Sigmoid colon (tissue), 7 donors: ENCODE results near the gene NRXN2. TPM values are rescaled to one million over a fixed set of nuclear protein-coding genes. Genes with fewer than 3 reads are reported as not detected.

ENCODE experiments used
- DNase-seq: peaks from one replicate; pipeline ENCODE4 v3.0.0-alpha.2; 2019
- H3K27ac ChIP-seq, 4 donors: fragments of 200-600 bp; sonication (generic); one replicate each; pipeline ENCODE4 v1.5.1; 2016 to 2019; ENCODE audit warnings: mild to moderate bottlenecking in 1 of 4
- H3K27me3 ChIP-seq, 3 donors: fragments of 200-600 bp; sonication (generic); one replicate each; pipeline ENCODE4 v1.5.1; 2019; ENCODE audit warnings: mild to moderate bottlenecking in 1 of 3
- H3K36me3 ChIP-seq, 4 donors: fragments of 200-600 bp; sonication (generic); one replicate each; pipeline ENCODE4 v1.5.1; 2016 to 2019
- H3K4me1 ChIP-seq, 4 donors: fragments of 200-600 bp; sonication (generic); one replicate each; pipeline ENCODE4 v1.5.1; 2017 to 2019
- H3K4me3 ChIP-seq, 4 donors: fragments of 200-600 bp; sonication (generic); one replicate each; pipeline ENCODE4 v1.5.1; 2017 to 2019; ENCODE audit warnings: mild to moderate bottlenecking in 2 of 4, moderate library complexity in 1 of 4
- H3K9me3 ChIP-seq, 4 donors: fragments of 200-600 bp in 3 of 4; sonication (generic) in 3 of 4; one replicate each; pipeline versions ENCODE4 v1.5.1 to v1.6.1; 2013 to 2019
- EP300 ChIP-seq, 4 donors: sonication (generic); formaldehyde crosslinking; IDR thresholded peaks; one replicate each; pipeline ENCODE4 v1.6.1; 2017; ENCODE audit warnings: antibody characterized with exemption in 4 of 4
- POLR2A ChIP-seq, 2 donors: fragments of 450-650 bp; IDR thresholded peaks; one replicate each; pipeline ENCODE4 v1.6.1; 2016; ENCODE audit warnings: antibody characterized with exemption in 2 of 2, mild to moderate bottlenecking in 2 of 2, moderate library complexity in 2 of 2
- POLR2AphosphoS5 ChIP-seq, 4 donors: sonication (generic); formaldehyde crosslinking; IDR thresholded peaks; one replicate each; pipeline ENCODE4 v1.6.1; 2017; ENCODE audit warnings: antibody characterized with exemption in 4 of 4
- WGBS, 2 donors: extraction: QIAGEN DNeasy Blood & Tissue Kit; methylation state at CpG; one replicate each; pipeline ENCODE4 v1.1.7; 2013; 5-methylcytosine and 5-hydroxymethylcytosine counted together
- intact Hi-C: fragments of 100-400 bp; cut with DNase I; formaldehyde crosslinking; loops from one replicate; pipeline ENCODE4 v1.15.1; 2023
- polyA plus RNA-seq, 3 donors: library from polyadenylated mRNA; stranded (reverse); fragments of 200-250 nt; gene quantifications; one replicate each; pipeline ENCODE4 v1.2.3, GENCODE V29; 2013
- total RNA-seq, 4 donors: library from RNA; depleted of rRNA; stranded (reverse); fragments of >200 nt; gene quantifications; one replicate each; pipeline ENCODE4 v1.1.0, GENCODE V29; 2016
- TF ChIP-seq, protein P1 (sequence below), 4 experiments: fragments of 450-650 bp in 3 of 4; fragments of 200-600 bp in 1 of 4; IDR thresholded peaks; one replicate each; pipeline ENCODE4 v1.5.1; 2016 to 2019; ENCODE audit warnings: antibody characterized with exemption in 4 of 4, mild to moderate bottlenecking in 3 of 4, moderate library complexity in 2 of 4
- donor health status: healthy with polysubstance abuse.
- donor health status: Bipolar disorder and iron deficiency.
- donor health status: healthy.

The NRXN2 gene
- total and polyA plus RNA-seq, 7 donors: 0.23 to 20.5 (median 6.8) TPM

GRCh38 chr11:64752175-64752970, 29.4 kb upstream of the NRXN2 start:
- no peaks in the 10 kb centered on the region for H3K9me3 ChIP-seq
- TF ChIP-seq EP300 (IDR thresholded peaks at IDR 0.05): no peak
- no peak for TF ChIP-seq POLR2AphosphoS5 (IDR thresholded peaks at IDR 0.05)
- TF ChIP-seq POLR2A (IDR thresholded peaks at IDR 0.05): no peak
- TF ChIP-seq, protein P1, sequence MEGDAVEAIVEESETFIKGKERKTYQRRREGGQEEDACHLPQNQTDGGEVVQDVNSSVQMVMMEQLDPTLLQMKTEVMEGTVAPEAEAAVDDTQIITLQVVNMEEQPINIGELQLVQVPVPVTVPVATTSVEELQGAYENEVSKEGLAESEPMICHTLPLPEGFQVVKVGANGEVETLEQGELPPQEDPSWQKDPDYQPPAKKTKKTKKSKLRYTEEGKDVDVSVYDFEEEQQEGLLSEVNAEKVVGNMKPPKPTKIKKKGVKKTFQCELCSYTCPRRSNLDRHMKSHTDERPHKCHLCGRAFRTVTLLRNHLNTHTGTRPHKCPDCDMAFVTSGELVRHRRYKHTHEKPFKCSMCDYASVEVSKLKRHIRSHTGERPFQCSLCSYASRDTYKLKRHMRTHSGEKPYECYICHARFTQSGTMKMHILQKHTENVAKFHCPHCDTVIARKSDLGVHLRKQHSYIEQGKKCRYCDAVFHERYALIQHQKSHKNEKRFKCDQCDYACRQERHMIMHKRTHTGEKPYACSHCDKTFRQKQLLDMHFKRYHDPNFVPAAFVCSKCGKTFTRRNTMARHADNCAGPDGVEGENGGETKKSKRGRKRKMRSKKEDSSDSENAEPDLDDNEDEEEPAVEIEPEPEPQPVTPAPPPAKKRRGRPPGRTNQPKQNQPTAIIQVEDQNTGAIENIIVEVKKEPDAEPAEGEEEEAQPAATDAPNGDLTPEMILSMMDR (IDR thresholded peaks at IDR 0.05): no peak
- 87 to 91% methylated on average over 14 of the region's 14 CpGs for WGBS, 2 donors
- intact Hi-C loops: no loop called here
- no peaks in the 10 kb centered on the region for H3K4me1 ChIP-seq
- no peaks in the 10 kb centered on the region for H3K27me3 ChIP-seq
- no peak overlapping the region for H3K4me3 ChIP-seq
- DNase-seq: peak; percentile 53
- H3K36me3 ChIP-seq: peaks cover 0 to 47% (median 16%) of the 10 kb centered on the region in 4 donors
- H3K27ac ChIP-seq: peak overlapping the region in 1 of 4 donors; percentile 20

DNA sequence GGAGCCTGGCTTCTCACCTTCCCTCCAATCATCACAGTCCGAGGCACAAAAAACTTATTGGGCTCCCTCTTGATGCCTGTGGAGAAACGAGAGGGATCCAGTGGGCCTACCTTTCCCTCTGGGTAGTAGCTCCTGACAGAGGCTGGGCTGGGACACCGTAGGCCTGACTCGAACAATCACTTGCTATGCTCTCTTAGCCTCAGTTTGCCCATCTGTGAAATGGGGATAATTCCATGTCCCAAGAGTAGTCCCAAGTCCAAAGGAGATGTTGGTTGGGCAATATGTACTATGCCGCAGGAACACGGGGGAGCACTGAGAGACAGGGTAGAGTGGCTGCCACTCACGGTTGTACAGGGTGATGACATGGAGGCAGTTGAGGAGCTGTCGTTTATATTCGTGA, 28.6 kb upstream of the NRXN2 start:
- no peaks in the 10 kb centered on the region for H3K9me3 ChIP-seq
- no peak overlapping the region for H3K4me3 ChIP-seq
- TF ChIP-seq EP300 (IDR thresholded peaks at IDR 0.05) (no peak), POLR2AphosphoS5 (IDR thresholded peaks at IDR 0.05) (no peak), POLR2A (IDR thresholded peaks at IDR 0.05) (no peak)
- TF ChIP-seq, protein P1 (IDR thresholded peaks at IDR 0.05): no peak
- no peaks in the 10 kb centered on the region for H3K4me1 ChIP-seq
- H3K27ac ChIP-seq: no peak overlapping the region
- intact Hi-C loops: no loop called here
- peaks cover 0 to 47% (median 16%) of the 10 kb centered on the region in 4 donors for H3K36me3 ChIP-seq
- 95% methylated on average over 9 of the region's 9 CpGs for WGBS, 2 donors
- peak; percentile 48 for DNase-seq
- no peaks in the 10 kb centered on the region for H3K27me3 ChIP-seq

DNA sequence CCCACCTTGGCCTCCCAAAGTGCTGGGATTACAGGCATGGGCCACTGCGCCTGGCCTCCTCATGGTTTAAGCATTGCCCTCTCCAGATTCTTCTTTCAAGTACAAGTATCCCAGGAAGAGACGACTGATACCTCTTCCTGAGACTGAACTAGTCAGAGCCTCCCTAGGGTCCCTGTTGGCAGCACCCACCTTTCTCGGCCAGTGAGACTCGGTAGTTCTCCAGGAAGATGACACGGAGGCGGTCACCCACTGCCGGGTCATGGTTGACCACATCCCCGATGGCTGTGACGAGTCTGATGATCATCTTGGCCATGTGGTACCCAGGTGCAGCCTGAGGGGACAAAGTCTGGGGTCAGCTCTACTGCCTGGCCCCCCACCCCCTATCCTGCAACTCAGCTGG, 28.1 kb upstream of the NRXN2 start:
- intact Hi-C loops: no loop called here
- peaks cover 0 to 3% (median 1%) of the 10 kb centered on the region in 4 donors for H3K4me1 ChIP-seq
- TF ChIP-seq POLR2AphosphoS5 (IDR thresholded peaks at IDR 0.05): no peak
- no peak for TF ChIP-seq POLR2A (IDR thresholded peaks at IDR 0.05)
- TF ChIP-seq, protein P1 (IDR thresholded peaks at IDR 0.05): no peak
- TF ChIP-seq EP300 (IDR thresholded peaks at IDR 0.05): no peak
- no peaks in the 10 kb centered on the region for H3K27me3 ChIP-seq
- H3K36me3 ChIP-seq: peaks cover 0 to 47% (median 16%) of the 10 kb centered on the region in 4 donors
- peak; percentile 39 for DNase-seq
- no peaks in the 10 kb centered on the region for H3K9me3 ChIP-seq
- 94% methylated on average over 9 of the region's 9 CpGs for WGBS, 2 donors
- H3K4me3 ChIP-seq: no peak overlapping the region
- H3K27ac ChIP-seq: no peak overlapping the region

DNA sequence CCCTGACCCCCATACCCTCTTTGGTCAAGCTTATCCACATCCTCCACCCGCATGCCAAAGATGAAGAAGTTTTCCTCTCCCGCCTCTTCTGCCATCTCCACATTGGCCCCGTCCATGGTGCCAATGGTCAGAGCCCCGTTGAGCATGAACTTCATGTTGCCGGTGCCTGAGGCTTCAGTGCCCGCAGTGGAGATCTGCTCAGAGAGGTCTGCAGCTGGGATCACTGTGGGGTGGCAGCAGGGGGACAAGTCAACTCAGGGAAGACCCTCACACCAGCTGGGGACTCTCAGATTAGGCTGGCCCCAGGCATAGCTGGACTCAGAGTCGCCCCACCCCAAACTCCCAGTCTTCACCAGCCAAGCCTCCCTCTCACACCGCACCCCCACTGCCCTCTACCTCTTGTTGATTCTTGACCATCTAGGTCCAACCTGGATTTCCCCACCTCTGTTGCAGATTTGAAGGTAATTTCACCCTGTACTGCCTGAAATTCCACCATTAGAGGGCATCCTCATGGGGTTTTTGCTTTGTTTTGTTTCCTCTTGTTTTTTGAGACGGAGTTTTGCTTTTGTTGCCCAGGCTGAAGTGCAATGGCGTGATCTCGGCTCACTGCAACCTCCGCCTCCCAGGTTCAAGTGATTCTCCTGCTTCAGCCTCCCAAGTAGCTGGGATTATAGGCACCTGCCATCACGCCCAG, 27.5 kb upstream of the NRXN2 start:
- no peak overlapping the region for H3K27ac ChIP-seq
- WGBS, 2 donors: 90 to 95% methylated on average over 13 of the region's 13 CpGs
- H3K4me3 ChIP-seq: no peak overlapping the region
- no peaks in the 10 kb centered on the region for H3K9me3 ChIP-seq
- TF ChIP-seq EP300 (IDR thresholded peaks at IDR 0.05) (no peak), POLR2AphosphoS5 (IDR thresholded peaks at IDR 0.05) (no peak), POLR2A (IDR thresholded peaks at IDR 0.05) (no peak)
- TF ChIP-seq, protein P1 (IDR thresholded peaks at IDR 0.05): no peak
- peaks cover 0 to 47% (median 16%) of the 10 kb centered on the region in 4 donors for H3K36me3 ChIP-seq
- intact Hi-C loops: no loop called here
- peak; percentile 63 for DNase-seq
- H3K4me1 ChIP-seq: peaks cover 0 to 9% (median 6%) of the 10 kb centered on the region in 4 donors
- no peaks in the 10 kb centered on the region for H3K27me3 ChIP-seq
